CD4-positive, alpha-beta T cell treated with Interleukin-12 subunit alpha and Interleukin-12 subunit beta, for 1 hour (primary cell): ENCODE results near the gene NOXA1.

Experiments used
- DNase-seq: peaks from one replicate; pipeline ENCODE4 v3.0.0-alpha.2; 2020

The NOXA1 gene

DNA sequence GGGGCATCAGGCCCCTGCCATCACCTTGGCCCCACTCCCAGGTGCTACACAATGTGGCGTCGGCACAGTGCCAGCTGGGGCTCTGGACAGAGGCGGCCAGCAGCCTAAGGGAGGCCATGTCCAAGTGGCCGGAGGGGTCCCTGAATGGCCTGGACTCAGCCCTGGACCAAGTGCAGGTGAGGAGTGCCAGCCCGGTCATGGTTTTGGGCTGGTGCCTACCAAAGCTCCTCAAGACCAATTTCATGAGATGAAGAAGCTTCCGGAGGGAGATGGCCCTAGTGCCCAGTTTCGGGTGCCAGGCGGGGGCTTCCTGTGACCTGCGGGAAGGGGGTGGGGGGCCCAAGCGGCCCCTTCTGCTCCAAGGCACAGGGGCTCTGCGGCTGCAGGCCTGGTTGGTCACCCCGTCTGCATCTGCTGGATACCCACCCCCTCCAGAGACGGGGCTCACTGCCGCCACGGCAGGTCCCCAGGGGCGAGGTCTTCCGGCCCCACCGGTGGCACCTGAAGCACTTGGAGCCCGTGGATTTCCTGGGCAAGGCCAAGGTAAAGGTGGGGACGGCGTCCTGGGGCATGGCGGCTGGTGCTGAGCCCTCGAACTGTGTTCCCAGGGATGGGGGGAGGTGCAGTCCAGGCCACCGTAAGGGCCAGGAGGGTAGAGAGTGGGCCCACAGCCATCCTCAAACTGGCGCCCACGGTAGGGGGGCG is 5.8 kb downstream of the NOXA1 start:
- DNase-seq, result no peak

DNA sequence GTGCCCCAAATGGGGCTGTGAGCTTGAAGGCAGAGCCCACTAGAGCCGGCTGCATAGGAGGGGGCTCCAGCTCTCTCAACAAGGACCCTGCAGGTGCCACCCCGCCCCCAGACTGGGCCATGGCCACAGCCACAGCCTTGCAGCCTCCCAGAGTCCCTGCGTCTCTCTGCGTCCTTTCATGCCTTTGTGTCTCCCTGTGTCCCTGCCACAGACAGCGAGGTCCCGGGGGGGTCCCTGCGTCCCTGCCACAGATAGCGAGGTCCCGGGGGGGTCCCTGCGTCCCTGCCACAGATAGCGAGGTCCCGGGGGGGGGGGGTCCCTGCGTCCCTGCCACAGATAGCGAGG is 6.3 kb downstream of the NOXA1 start:
- DNase-seq, result no peak

DNA sequence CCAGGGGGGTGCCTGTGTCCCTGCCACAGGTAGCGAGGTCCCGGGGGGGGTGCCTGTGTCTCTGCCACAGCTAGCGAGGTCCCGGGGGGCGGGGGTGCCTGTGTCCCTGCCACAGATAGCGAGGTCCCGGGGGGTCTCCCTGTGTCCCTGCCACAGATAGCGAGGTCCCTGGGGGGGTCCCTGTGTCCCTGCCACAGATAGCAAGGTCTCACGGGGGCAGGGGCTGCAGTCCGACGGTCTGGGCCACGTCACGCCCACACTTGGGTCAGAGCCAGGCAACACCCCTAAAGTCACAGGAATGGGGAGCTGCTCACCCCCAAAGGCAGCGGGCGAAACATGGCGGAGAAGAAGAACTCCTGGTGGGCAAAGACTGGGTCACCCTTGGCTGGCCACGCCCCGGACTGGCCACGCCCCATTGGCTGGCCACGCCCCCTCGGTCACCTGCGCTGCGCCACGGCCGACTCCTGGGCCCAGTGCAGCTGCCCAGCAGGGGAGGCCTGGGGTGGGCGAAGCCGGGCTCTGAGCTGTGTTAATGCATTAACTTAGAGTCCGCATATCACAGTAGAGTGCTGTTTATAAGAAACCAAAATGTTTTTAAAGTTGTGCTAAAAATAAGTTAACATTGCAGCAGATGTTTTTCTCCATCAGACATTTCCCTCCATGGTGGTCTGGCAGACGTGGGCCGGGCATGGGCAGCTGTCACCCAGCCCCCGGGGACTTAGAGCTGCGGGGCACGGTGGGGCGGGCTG is 7.0 kb downstream of the NOXA1 start:
- no peak for DNase-seq

DNA sequence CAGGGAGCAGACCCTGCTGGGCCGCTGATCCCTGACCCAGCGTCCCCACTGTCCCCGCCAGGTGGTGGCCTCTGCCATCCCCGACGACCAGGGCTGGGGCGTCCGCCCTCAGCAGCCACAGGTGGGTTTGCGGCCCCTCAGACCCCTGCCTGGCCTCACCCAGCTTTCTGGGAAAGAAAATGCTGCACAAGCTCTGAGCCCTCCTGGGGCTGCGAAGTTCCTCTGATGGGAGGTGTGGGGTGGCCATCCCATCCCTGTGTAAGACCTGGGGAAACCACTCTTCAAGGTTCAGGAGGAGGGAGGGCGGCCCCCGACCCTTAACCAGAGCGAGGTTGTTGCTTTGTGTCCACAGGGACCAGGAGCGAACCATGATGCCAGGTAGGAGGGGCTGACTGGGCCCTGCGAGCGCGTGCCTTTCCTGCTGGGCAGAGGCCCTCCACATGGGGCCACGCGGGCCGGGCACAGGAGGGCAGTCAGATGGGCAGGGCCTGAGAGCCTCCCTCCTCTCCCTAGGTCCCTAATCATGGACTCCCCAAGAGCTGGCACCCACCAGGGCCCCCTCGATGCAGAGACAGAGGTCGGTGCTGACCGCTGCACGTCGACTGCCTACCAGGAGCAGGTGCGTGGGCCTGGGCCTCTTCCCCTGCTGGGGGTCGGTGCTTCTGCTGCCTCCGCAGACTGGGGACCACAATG is 7.7 kb downstream of the NOXA1 start:
- no peak for DNase-seq

DNA sequence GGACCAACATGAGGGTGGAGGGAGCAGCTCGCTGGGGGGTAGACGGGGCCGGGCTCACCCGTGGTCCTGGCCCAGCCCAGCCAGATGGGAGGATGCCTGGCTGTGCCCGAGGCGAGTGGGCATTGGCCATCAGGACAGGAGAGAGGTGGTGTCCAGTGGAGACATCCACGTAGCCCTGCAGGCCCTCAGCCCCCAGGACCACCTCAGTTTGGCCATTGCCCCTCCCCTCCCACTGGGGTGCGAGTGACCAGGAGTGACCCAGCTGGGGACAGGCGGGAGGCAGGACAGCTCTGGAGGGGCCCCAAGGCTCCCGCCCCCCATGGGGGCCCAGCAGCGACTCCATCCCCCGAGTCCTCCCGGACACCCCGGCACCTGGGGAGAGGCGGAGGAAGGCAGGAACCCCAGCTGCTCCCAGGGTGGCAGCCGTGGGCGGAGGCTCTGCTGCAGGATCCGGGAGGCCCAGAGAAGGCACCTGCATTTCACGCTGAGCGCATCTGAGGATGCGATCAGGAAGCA is 8.3 kb downstream of the NOXA1 start:
- DNase-seq, result no peak

DNA sequence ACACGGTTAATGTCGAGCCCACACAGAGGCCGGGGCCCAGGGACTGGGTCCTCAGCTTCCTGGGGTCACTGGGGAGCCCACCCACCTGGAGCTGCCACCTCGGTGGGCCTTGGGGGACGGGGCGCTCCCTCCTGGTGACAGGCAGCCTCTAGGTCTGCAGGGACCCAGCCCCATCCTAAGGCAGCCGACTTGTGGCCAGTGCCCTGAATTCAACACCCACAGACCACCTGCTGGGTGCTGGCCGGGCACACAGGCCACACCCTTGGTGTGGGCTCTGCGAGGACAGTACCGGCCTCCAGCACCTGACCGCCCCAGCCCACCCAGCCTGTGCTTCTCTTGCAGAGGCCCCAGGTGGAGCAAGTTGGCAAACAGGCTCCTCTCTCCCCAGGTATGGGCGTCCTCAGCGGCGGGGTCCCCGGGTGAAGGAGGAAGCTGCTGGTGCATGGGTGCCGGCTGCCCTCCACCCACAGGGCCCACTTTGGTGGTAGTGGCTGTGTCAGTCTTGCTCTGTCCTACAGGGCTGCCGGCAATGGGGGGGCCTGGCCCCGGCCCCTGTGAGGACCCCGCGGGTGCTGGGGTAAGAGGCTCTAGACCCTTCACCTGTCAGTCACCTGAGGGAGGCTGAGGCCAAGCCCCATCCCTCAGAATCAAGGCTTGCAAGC is 9.6 kb downstream of the NOXA1 start:
- DNase-seq, result no peak

DNA sequence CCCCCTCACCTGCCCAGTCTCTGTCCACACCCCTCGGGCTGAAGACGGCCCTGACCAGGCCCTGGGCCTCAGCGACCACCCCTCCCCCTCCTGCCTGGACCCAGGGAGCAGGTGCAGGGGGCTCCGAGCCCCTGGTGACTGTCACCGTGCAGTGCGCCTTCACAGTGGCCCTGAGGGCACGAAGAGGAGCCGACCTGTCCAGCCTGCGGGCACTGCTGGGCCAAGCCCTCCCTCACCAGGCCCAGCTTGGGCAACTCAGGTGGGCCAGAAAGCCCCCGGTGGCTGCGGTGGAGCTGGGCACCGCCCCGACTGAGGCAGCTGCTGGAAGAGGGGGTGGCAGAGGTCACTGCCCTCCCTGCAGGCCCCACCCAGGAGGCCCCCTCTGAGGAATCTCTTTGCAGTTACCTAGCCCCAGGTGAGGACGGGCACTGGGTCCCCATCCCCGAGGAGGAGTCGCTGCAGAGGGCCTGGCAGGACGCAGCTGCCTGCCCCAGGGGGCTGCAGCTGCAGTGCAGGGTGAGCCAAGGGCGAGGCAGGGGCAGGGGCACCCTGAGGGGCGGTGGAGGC is 10.2 kb downstream of the NOXA1 start:
- DNase-seq, result no peak

DNA sequence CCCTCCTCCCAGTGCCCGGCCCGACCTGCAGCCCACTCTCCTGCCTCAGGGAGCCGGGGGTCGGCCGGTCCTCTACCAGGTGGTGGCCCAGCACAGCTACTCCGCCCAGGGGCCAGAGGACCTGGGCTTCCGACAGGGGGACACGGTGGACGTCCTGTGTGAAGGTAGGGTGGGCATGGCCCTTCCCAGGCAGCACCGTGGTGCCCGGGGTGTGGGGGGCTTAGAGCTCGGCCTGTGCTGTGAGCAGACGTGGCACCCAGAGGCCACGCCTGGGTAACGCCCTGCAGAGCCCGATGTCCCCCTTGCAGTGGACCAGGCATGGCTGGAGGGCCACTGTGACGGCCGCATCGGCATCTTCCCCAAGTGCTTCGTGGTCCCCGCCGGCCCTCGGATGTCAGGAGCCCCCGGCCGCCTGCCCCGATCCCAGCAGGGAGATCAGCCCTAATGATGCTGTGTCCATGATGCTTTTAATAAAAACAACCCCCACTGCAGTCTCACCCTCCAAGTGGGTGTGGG is 10.8 kb downstream of the NOXA1 start:
- no peak for DNase-seq

DNA sequence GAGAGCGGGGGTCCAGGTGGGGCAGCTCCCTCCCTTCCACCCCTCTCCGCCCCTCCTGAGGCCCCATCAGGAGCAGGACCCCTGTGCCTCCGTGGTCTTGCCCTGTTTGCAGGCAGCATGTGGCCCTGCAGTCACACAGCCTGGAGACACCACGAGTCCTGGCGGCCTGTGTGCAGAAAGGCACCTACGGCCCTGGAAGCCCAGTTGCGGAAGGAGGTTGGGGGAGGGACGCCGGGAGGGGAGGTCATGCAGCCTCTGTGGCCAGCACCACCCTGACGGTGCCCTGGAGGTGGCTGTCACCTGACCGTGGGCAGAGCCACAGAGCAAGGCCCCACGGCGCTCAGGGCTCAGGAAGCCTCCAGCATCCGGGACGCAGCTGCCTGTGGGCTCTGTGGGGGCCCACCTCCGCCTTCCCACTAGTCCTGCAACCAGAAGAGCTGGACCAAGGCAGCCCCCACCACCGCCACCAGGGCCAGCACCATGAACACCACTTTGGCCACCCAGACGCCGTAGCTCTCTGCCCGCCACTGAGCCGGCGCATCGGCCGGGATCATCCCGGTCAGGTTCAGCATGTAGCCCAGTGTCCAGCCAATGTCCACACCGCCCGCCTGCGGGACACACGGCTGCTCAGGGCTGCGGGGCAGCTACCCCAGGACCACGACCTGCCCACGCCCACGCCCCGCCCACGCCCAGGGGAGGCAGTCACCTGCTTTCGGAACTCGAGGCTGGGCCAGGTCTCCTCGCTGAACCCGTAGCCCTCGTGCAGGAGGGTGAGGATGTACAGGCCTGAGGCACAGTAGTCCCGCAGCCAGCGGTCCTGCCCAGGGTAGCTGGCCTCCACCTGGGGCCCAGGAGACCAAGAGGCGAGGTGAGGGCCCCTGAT is 11.5 kb downstream of the NOXA1 start:
- no peak for DNase-seq

DNA sequence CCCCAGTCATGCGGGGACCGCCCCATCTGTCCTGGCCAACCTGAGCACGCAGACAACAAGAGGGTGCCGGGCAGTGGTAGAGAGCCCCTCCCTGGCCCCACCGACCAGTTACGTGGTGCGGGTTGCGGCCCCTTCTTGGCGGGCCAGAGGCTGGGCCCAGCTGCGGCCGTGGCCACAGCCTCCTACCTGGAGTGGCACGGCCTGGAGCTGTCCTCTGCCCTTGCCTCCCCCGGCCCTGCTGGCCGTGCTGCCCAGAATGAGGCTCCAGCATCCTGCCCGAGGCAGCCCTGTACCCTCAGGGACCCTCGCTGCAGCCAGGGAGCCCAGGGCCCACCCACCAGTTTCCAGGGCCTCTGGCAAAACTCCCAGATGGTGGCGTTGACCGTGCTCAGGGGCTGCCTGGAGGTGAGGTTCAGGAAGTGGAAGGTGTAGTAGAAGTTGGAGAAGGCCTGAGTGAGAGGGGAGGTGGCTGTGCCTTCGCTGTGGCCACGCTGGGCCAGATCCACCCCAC is 12.2 kb downstream of the NOXA1 start:
- no peak for DNase-seq

DNA sequence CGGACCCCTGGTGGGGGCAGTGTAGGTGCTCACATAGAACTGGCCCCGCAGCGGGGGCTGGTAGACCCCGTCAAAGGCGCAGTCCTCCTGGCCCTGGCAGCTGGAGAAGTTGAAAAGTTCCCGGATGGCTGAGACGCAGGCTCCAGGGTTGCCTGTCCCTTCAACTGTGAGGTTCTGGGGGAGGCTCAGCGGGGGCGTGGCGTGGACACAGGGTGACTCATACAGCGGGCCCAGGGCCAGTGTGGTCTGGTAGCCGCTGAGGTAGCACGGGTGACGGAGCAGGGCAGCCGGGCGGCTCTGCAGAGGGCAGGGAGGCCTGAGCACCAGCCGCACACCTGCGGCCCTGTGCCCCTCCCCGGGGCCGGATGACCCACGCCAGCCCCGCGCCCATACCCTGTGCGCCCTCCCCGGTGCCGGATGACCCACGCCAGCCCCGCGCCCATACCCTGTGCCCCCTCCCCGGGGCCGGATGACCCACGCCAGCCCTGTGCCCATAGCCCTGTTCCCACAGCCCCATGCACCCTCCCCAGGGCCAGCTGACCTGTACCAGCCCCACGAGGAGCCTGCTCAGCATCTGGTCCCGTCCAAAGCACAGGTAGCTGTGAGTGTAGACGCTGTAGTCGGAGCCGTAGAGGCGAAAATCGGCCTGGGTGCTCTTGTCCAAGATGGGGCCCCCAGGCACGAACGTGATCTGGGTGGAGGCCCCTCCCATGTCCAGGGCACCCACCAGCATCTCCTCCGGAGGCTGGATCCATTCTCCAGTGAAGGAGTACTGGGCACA is 13.0 kb downstream of the NOXA1 start:
- no peak for DNase-seq

DNA sequence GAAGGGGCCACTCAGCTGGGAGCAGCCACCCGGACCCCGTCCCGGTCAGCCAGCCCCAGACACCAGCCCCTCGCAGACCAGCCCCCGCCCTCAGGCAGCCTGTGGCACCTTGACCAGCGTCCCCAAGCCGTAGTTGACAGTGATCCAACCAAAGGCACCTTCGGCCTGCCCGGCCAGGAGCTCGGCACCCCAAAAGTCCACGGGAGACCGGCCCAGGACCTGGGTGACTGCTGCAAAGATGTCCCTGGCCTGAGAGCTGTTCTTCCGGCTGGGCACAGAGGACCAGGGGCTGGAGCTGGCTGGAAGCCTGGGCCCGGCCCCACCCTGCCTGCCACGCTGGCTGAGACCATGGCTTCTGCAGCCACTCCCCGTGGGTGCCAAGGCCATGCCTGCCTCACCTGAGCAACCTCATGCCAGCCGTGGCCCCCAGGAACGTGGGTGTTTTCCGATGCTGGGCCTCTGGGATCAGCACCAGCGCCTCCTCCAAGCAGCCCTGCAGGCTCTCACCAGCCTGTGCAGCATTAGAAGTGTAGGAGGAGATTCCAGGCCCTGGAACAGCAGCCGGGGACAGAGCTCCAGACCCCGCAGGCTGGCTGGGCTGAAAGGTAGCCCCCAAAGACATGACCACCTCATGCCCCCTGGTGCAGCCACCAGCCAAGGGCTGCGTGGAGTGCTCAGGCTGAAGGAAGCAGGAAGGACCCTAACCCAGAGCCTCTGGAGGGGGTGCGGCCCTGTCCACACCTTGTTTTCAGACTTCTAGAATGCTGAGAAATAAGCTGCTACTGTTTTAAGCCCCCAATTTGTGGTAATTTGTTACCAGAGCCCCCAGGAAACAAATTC is 13.8 kb downstream of the NOXA1 start:
- DNase-seq, result no peak

DNA sequence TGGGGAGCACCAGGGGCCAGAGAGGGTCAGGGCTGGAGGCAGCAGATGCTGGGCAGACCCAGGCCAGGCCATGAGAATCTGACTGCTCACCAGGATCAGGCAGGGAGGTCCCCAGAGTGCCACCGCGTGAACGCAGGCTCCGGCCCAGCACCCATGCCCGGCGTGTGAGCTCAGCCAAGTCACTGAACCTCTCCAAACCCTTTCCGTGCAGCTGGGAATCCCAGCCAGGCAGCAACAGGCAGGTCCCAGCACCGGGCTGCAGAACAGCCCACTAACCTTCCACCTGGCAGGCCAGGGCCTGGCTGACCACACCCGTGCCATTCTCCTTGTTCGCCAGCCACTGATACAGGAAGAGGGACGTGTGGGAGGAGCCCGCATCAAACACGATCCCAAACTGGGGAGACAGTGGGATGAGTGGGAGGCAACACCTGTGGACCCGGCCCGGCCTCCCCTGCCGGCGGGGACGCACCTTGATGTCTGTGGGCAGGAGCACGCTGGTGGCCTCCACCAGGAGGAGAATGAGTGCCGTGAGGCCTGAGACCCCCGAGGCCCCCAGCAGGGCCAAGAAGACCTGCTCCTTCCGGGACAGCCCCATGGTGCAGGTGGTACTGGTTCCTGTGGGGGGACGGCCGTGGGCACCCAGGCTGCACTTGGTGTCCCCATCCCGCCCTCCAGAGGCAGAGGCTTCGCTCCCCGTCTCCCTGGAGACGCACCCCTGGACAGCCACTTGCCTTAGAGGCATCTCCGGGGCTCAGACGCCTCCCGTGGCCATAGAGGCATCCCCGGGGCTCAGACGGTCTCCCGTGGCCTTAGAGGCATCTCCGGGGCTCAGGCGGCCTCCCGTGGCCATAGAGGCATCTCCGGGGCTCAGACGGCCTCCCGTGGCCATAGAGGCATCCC is 14.7 kb downstream of the NOXA1 start:
- no peak for DNase-seq

DNA sequence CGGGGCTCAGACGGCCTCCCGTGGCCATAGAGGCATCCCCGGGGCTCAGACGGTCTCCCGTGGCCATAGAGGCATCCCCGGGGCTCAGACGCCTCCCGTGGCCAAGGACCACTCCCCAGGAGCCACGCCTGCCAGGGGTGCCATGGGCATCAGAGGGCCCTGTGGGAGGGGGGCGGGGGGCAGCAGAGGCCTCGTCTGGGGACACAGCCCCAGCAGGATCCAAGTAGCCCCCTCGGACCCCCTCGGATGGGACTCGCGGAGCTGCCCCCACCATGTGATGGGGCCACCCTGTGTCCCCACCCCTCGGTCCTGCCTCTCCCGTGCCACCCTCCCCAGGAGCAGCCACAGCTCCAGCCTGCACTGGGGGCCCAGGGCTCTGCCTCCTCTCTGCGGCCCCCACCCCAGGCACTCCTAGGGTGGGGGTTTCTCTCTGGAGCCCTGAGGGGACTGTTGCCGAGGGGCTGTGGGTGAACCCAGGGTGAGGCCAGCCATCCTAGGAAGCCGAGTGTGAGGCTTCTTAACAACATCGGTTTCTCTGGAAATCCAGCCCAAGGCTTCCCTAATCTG is 15.5 kb downstream of the NOXA1 start:
- no peak for DNase-seq

DNA sequence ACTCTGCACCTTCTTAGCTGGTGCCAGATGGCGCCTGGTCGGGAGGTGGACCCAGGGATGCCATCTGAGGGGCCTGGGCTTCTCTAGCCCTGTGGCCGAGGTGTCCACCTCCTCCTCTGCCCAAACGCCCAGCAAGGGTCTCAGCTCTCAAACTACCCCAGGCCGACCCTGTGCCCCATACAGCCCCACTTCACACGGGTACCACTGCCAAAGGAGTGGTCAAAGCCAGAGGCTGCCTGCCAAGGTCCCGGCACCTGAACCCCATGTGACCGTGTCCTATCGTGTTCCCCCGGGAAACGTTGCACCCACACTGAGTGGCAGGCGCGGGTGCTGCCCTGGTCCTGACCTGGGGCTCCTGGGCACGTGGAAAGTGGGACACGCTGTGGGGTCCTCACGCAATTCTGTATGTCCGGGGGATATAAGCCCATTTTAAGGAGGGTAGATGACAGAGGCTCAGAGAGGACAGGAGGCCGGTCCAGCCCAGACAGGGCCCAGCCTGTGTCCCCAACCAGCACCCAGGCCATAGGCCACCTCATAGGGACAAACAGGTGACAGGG is 16.0 kb downstream of the NOXA1 start:
- DNase-seq, result no peak

DNA sequence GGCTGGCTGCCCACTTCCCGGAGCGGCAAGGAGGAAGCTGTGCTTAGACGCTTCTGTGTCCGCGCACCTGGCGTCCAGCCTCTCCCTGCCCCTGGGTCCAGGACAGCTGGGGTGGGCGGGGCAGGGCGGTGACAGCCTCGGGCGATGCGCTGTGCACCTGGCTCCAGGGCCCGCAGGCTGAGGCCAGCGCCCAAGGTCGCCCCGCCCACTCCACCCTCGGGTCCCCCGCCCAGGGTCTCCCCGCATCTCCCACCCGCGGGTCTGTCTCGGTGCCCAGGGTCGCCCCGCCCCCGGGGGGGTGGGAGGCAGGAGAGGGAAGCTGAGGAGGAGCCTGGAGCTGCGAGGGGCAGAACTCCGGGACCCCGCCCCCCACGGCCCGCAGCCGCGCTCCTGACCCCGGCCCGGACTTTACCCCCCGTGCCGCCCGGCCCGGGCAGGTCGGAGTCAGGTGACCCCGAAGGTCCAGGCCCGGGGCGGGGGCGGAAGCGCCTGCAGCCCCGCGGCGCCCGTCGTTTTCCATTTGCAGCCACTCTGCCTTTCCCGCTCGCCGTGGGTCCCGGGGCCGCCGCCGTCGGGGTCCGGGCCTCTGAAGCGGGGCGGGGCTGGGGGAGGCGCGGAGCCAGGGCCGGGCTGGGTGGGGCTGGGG is 18.2 kb downstream of the NOXA1 start, which contains the start of gene ENTPD8:
Gene ENTPD8, minus strand, starts transcription at position 69 of the 646 bp plus-strand sequence. CDS start 3,072 bp downstream, outside the sequence.
- DNase-seq, result no peak

DNA sequence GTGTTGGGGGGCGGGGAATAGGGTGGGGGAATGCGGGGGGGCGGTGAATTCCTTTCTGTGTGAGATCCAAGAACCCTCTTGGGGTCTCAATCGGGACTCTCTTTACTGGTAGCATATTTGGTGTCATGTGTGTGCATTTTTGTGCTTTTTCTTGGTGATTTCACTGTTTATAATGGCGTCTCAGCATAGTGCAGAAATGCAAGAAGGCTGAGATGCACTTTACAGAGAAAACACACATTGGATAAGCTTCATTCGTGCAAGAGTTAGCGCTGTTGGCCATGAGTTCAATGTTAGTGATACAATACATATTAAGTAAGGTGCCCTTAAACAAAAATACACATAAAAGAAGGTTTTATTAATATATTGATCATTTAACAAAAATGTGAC is 18.7 kb downstream of the NOXA1 start:
- no peak for DNase-seq
